HG03159 (cell line): Measurements from ENCODE around the gene NLGN1.
A peak's percentile ranks its signal among the peaks of the same experiment; 100 is the strongest.
"Not testable (repeated sequence)": the region's sequence is repeated elsewhere in the genome, so short reads cannot be mapped to it uniquely, and the experiment has no call there.

Experiments used
- ATAC-seq: cut with Tn5 transposase; IDR thresholded peaks from one replicate; pipeline ENCODE4 v1.9.1; 2021; ENCODE audit warnings: mild to moderate bottlenecking, moderate library complexity; ENCODE audit not compliant: unreplicated experiment

The NLGN1 gene

GRCh38 chr3:173552526-173552925 is 155.0 kb downstream of the NLGN1 start:
- no peak for ATAC-seq

GRCh38 chr3:173553635-173554280 is 156.2 kb downstream of the NLGN1 start:
- peak; percentile 72 for ATAC-seq

- ATAC-seq, result no peak
Measured at GRCh38 chr3:173556546-173556945, 159.0 kb downstream of the NLGN1 start.

GRCh38 chr3:173567997-173568396 is 170.5 kb downstream of the NLGN1 start:
- ATAC-seq, result no peak

- no peak for ATAC-seq
Measured at GRCh38 chr3:173568623-173569022, 171.1 kb downstream of the NLGN1 start.

- no peak for ATAC-seq
Measured at GRCh38 chr3:173583496-173583895, 186.0 kb downstream of the NLGN1 start.

- no peak for ATAC-seq
Measured at GRCh38 chr3:173584093-173584837, 186.7 kb downstream of the NLGN1 start.

- ATAC-seq, result no peak
Measured at GRCh38 chr3:173584838-173585831, 187.6 kb downstream of the NLGN1 start.

GRCh38 chr3:173586166-173586565 is 188.6 kb downstream of the NLGN1 start:
- no peak for ATAC-seq

- no peak for ATAC-seq
Measured at GRCh38 chr3:173587055-173587454, 189.5 kb downstream of the NLGN1 start.

- no peak for ATAC-seq
Measured at GRCh38 chr3:173588556-173588955, 191.0 kb downstream of the NLGN1 start.

- no peak for ATAC-seq
Measured at GRCh38 chr3:173589116-173589515, 191.6 kb downstream of the NLGN1 start.

- no peak for ATAC-seq
Measured at GRCh38 chr3:173591401-173591800, 193.9 kb downstream of the NLGN1 start.

GRCh38 chr3:173594881-173595280 is 197.3 kb downstream of the NLGN1 start:
- ATAC-seq, result not testable (repeated sequence)

GRCh38 chr3:173599673-173600072 is 202.1 kb downstream of the NLGN1 start:
- no peak for ATAC-seq

GRCh38 chr3:173614522-173614921 is 217.0 kb downstream of the NLGN1 start:
- ATAC-seq, result no peak

- no peak for ATAC-seq
Measured at GRCh38 chr3:173615661-173616060, 218.1 kb downstream of the NLGN1 start.

GRCh38 chr3:173617490-173617889 is 219.9 kb downstream of the NLGN1 start:
- ATAC-seq, result no peak

- ATAC-seq, result no peak
Measured at GRCh38 chr3:173618148-173618547, 220.6 kb downstream of the NLGN1 start.

- ATAC-seq, result no peak
Measured at GRCh38 chr3:173618703-173619102, 221.2 kb downstream of the NLGN1 start.

GRCh38 chr3:173622166-173622565 is 224.6 kb downstream of the NLGN1 start:
- ATAC-seq, result no peak
